B cell (primary cell): Measurements from ENCODE around the gene SLC16A2. TPM values are rescaled to one million over a fixed set of nuclear protein-coding genes. Genes with fewer than 3 reads are reported as not detected.

Experiments used
- ATAC-seq: fragments of 200-7000 bp; cut with Tn5 transposase; one replicate; pipeline ENCODE4 v1.10.0; 2021; ENCODE audit warnings: low read depth, mild to moderate bottlenecking, moderate number of reproducible peaks, moderate library complexity
- CTCF ChIA-PET: fragments of 350-600 bp; sonication (Branson Sonifier 250); formaldehyde crosslinking; loops from one replicate; lab custom pipeline; 2021; ENCODE audit warnings: antibody characterized with exemption, inconsistent platforms; lab: Charles Lee
- POLR2A ChIA-PET: fragments of 350-600 bp; sonication (Branson Sonifier 250); formaldehyde crosslinking; loops from one replicate; lab custom pipeline; 2021; ENCODE audit warnings: antibody characterized with exemption; lab: Charles Lee
- DNase-seq: peaks from one replicate; pipeline ENCODE4 v3.0.0; 2013
- H2AFZ ChIP-seq: 2 replicates; pipeline ENCODE4 v1.6.1; 2012; ENCODE audit warnings: mild to moderate bottlenecking, low read depth, low read length; ENCODE audit not compliant: insufficient read depth, poor library complexity, severe bottlenecking
- H3K27ac ChIP-seq, 2 donors: 1 replicate in 1 of 2; 2 replicates in 1 of 2; pipeline ENCODE4 v1.5.1; 2012 to 2013; ENCODE audit warnings: low read length in 2 of 2, mild to moderate bottlenecking in 2 of 2, moderate library complexity in 1 of 2
- H3K27me3 ChIP-seq, 4 experiments: fragments of 200-600 bp in 1 of 4; sonication (generic) in 1 of 4; replicated peaks in 1 of 4; 1 replicate in 2 of 4; 2 replicates in 2 of 4; pipeline versions ENCODE4 v1.6.1 to v1.7.0; 2013 to 2016; ENCODE audit warnings: low read length in 3 of 4, mild to moderate bottlenecking in 2 of 4, mixed read lengths in 1 of 4, moderate library complexity in 1 of 4; ENCODE audit not compliant: insufficient read depth in 4 of 4, control insufficient read depth in 3 of 4; ENCODE audit errors: control extremely low read depth in 1 of 4
- H3K36me3 ChIP-seq, 2 experiments: replicated peaks in 1 of 2; 1 replicate in 1 of 2; 2 replicates in 1 of 2; pipeline versions ENCODE4 v1.6.1 to v1.7.1; 2013; ENCODE audit warnings: low read length in 1 of 2; ENCODE audit not compliant: insufficient read depth in 2 of 2, control insufficient read depth in 1 of 2; ENCODE audit errors: control extremely low read depth in 1 of 2, extremely low read depth in 1 of 2
- H3K4me1 ChIP-seq, 2 donors: fragments of 200-600 bp in 1 of 2; sonication (generic) in 1 of 2; 1 replicate in 1 of 2; 2 replicates in 1 of 2; pipeline versions ENCODE4 v1.5.1 to v1.6.1; 2013 to 2017; ENCODE audit warnings: low read length in 2 of 2; ENCODE audit not compliant: control insufficient read depth in 2 of 2, insufficient read depth in 2 of 2
- H3K4me2 ChIP-seq: replicated peaks from 2 replicates; pipeline ENCODE3; 2012; ENCODE audit warnings: mild to moderate bottlenecking, low read depth, low read length; ENCODE audit not compliant: poor library complexity, severe bottlenecking
- H3K4me3 ChIP-seq, 5 experiments: fragments of 200-600 bp in 1 of 5; sonication (generic) in 1 of 5; 1 replicate in 3 of 5; 2 replicates in 2 of 5; pipeline versions ENCODE4 v1.5.1 to v1.7.0; 2011 to 2016; ENCODE audit warnings: low read length in 4 of 5, mild to moderate bottlenecking in 4 of 5, low read depth in 2 of 5, control low read depth in 1 of 5, moderate library complexity in 1 of 5; ENCODE audit not compliant: insufficient read depth in 1 of 5; ENCODE audit errors: control extremely low read depth in 1 of 5, extremely low read depth in 1 of 5
- H3K79me2 ChIP-seq: fragments of 200-600 bp; sonication (generic); one replicate; pipeline ENCODE4 v1.6.0; 2016; ENCODE audit warnings: low read length; ENCODE audit not compliant: control insufficient read depth, insufficient read depth
- H3K9ac ChIP-seq: fragments of 200-600 bp; sonication (generic); 2 replicates; pipeline ENCODE4 v1.6.1; 2017; ENCODE audit warnings: mild to moderate bottlenecking, low read length, moderate library complexity
- H3K9me3 ChIP-seq, 3 donors: one replicate each; pipeline versions ENCODE4 v1.6.1 to v1.7.1; 2013; ENCODE audit warnings: low read length in 2 of 3; ENCODE audit not compliant: control insufficient read depth in 2 of 3, insufficient read depth in 1 of 3; ENCODE audit errors: control extremely low read depth in 1 of 3
- H4K20me1 ChIP-seq: 2 replicates; pipeline ENCODE4 v1.6.0; 2012; ENCODE audit warnings: mild to moderate bottlenecking, low read length; ENCODE audit not compliant: insufficient read depth, control insufficient read depth, poor library complexity, severe bottlenecking
- H3K27ac Mint-ChIP-seq: one replicate; pipeline ENCODE4 v1.8.0; 2021; ENCODE audit warnings: mixed read lengths
- H3K27me3 Mint-ChIP-seq: one replicate; pipeline ENCODE4 v1.8.0; 2021; ENCODE audit warnings: mixed read lengths
- H3K4me1 Mint-ChIP-seq: one replicate; pipeline ENCODE4 v1.8.0; 2021; ENCODE audit warnings: mixed read lengths
- H3K4me3 Mint-ChIP-seq: one replicate; pipeline ENCODE4 v1.8.0; 2021; ENCODE audit warnings: mixed read lengths
- H3K9me3 Mint-ChIP-seq: one replicate; pipeline ENCODE4 v1.8.0; 2022; ENCODE audit warnings: mixed read lengths; ENCODE audit not compliant: insufficient read depth
- EZH2 ChIP-seq: IDR thresholded peaks from 2 replicates; pipeline ENCODE4 v1.6.1; 2012; ENCODE audit warnings: borderline replicate concordance, low read depth, mild to moderate bottlenecking, moderate library complexity, low read length; ENCODE audit not compliant: insufficient read depth, poor library complexity, severe bottlenecking
- WGBS: methylation state at CpG from one replicate; pipeline ENCODE4 v1.1.5; 2013; ENCODE audit warnings: missing lambda C conversion rate; ENCODE audit not compliant: insufficient coverage; 5-methylcytosine and 5-hydroxymethylcytosine counted together
- intact Hi-C: fragments of 100-400 bp; cut with micrococcal nuclease; formaldehyde crosslinking; loops from one replicate; pipeline ENCODE4 v1.10.0; 2022
- polyA plus RNA-seq: library from polyadenylated mRNA; depleted of rRNA; stranded (reverse); fragments of >200 nt; gene quantifications from 2 replicates; pipeline ENCODE4 v1.2.3, GENCODE V29; 2012
- total RNA-seq, 2 donors: library from RNA; stranded (reverse); fragments of 120-200 nt in 1 of 2; gene quantifications; 1 replicate in 1 of 2; 2 replicates in 1 of 2; pipeline versions ENCODE4 v1.2.3 to v1.2.4, GENCODE V29; 2013 to 2022
- TF ChIP-seq, protein P1 (sequence below): fragments of 200-600 bp; IDR thresholded peaks from one replicate; pipeline ENCODE4 v1.8.0; 2022; ENCODE audit warnings: antibody characterized with exemption, mild to moderate bottlenecking

SLC16A2 gene
- total and polyA plus RNA-seq, 2 donors (not counting 1 experiment from before 2014, with no cell fraction given) = not detected

DNA sequence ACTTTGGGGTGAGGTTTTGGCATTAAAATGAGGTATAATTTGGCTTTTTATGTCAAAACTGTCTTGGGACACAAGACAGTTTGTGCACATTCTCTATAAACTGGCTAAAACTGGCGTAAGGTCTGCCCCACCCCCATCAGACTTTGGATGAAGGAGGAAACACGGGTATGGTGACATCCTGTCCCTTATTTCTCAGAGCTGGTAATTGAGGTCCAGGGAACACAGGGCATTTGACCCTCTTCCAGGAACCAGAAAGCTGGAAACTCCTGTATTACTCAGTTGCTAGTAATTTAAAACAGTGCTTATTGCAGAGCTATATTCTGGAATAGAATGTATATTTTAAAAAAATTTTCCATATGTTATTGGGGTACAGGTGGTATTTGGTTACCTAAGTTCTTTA, 78.8 kb downstream of the SLC16A2 start:
- no peak overlapping the region for H3K4me3 Mint-ChIP-seq
- ChIA-PET CTCF (no interaction called here), POLR2A (no interaction called here)
- no peaks in the 10 kb centered on the region for H3K9me3 Mint-ChIP-seq
- Histone ChIP-seq H3K9ac (no peak overlapping the region), H3K27me3 (no peaks in the 10 kb centered on the region), H4K20me1 (no peaks in the 10 kb centered on the region), H3K4me3 (no peak overlapping the region), H3K27ac (no peak overlapping the region), H3K4me1 (no peaks in the 10 kb centered on the region), H3K9me3 (no peaks in the 10 kb centered on the region), H3K79me2 (no peaks in the 10 kb centered on the region), H3K36me3 (no peaks in the 10 kb centered on the region), H2AFZ (no peak overlapping the region), H3K4me2 (no peak overlapping the region)
- WGBS = no CpG with 5 or more reads among the region's 2 CpGs
- ATAC-seq = no peak
- no peaks in the 10 kb centered on the region for H3K27me3 Mint-ChIP-seq
- TF ChIP-seq EZH2 = no peak
- TF ChIP-seq, protein P1, sequence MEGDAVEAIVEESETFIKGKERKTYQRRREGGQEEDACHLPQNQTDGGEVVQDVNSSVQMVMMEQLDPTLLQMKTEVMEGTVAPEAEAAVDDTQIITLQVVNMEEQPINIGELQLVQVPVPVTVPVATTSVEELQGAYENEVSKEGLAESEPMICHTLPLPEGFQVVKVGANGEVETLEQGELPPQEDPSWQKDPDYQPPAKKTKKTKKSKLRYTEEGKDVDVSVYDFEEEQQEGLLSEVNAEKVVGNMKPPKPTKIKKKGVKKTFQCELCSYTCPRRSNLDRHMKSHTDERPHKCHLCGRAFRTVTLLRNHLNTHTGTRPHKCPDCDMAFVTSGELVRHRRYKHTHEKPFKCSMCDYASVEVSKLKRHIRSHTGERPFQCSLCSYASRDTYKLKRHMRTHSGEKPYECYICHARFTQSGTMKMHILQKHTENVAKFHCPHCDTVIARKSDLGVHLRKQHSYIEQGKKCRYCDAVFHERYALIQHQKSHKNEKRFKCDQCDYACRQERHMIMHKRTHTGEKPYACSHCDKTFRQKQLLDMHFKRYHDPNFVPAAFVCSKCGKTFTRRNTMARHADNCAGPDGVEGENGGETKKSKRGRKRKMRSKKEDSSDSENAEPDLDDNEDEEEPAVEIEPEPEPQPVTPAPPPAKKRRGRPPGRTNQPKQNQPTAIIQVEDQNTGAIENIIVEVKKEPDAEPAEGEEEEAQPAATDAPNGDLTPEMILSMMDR = no peak
- H3K27ac Mint-ChIP-seq = no peak overlapping the region
- DNase-seq = no peak
- intact Hi-C loops = no loop called here
- no peaks in the 10 kb centered on the region for H3K4me1 Mint-ChIP-seq

DNA sequence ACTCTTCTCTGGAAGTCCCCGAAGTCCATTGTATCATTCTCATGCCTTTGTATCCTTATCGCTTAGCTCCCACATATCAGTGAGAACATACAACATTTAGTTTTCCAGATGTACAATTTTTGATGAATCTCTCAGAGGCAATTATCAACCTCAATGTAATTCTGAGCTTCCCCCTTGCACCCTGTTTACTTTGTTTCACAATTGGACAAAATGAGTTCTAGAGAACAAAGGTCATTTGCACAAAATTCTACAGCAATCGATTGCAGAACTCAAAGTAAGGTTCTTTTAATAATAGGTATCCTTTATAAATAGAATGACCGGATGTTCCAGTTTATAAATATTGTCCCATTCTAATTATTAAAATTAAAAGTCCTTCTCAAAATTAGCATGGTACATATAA, 79.3 kb downstream of the SLC16A2 start:
- ATAC-seq = no peak
- ChIA-PET CTCF (no interaction called here), POLR2A (no interaction called here)
- no peak overlapping the region for H3K27ac Mint-ChIP-seq
- no peaks in the 10 kb centered on the region for H3K36me3 ChIP-seq
- no peaks in the 10 kb centered on the region for H3K4me1 Mint-ChIP-seq
- H3K27me3 Mint-ChIP-seq = no peaks in the 10 kb centered on the region
- H3K9ac ChIP-seq = no peak overlapping the region
- no peaks in the 10 kb centered on the region for H3K9me3 Mint-ChIP-seq
- no peaks in the 10 kb centered on the region for H3K79me2 ChIP-seq
- no peaks in the 10 kb centered on the region for H3K27me3 ChIP-seq
- intact Hi-C loops = no loop called here
- no peaks in the 10 kb centered on the region for H4K20me1 ChIP-seq
- WGBS = 86% methylated on average over 2 of the region's 4 CpGs
- no peak overlapping the region for H3K4me3 Mint-ChIP-seq
- H3K4me1 ChIP-seq = no peaks in the 10 kb centered on the region
- H3K4me3 ChIP-seq = no peak overlapping the region
- no peak for DNase-seq
- no peak overlapping the region for H3K4me2 ChIP-seq
- no peak for TF ChIP-seq EZH2
- TF ChIP-seq, protein P1 = no peak
- no peak overlapping the region for H3K27ac ChIP-seq
- no peak overlapping the region for H2AFZ ChIP-seq
- no peaks in the 10 kb centered on the region for H3K9me3 ChIP-seq
